Measurements from ENCODE around the gene FABP1.

DNA sequence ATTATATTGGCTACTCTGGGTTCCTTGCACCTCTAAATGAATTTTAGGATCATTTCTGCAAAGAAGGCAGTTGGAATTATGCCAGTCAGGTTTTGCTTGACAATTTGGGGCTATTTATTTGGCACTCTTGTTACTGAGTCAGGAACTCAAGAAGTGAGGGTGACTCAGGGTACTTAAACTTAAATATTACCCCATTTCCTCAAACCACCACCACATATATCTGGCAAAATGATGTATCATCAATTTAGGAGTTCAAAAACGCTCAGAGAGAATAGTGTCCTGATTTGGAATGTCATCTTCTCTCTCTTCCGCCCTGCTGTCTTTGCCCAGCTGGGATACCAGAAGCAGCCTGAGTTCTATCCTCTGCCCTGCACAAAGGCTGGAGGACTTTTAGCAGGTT is 39.9 kb upstream of the FABP1 start:
- TF ChIP-seq, protein P1, sequence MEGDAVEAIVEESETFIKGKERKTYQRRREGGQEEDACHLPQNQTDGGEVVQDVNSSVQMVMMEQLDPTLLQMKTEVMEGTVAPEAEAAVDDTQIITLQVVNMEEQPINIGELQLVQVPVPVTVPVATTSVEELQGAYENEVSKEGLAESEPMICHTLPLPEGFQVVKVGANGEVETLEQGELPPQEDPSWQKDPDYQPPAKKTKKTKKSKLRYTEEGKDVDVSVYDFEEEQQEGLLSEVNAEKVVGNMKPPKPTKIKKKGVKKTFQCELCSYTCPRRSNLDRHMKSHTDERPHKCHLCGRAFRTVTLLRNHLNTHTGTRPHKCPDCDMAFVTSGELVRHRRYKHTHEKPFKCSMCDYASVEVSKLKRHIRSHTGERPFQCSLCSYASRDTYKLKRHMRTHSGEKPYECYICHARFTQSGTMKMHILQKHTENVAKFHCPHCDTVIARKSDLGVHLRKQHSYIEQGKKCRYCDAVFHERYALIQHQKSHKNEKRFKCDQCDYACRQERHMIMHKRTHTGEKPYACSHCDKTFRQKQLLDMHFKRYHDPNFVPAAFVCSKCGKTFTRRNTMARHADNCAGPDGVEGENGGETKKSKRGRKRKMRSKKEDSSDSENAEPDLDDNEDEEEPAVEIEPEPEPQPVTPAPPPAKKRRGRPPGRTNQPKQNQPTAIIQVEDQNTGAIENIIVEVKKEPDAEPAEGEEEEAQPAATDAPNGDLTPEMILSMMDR (conservative IDR thresholded peaks at IDR 0.05 in 1 of 2, IDR thresholded peaks at IDR 0.05 in 1 of 2; ENCODE audit: extremely low read depth in 1 of 2, insufficient read depth in 1 of 2, low read depth in 1 of 2, low read length in 2 of 2) = no peak
- TF ChIP-seq EZH2 (IDR thresholded peaks at IDR 0.05; ENCODE audit: borderline replicate concordance, low read length) = no peak

All from mammary epithelial cell (primary cell).